ENCODE results near the gene HOXC12. TPM values are rescaled to one million over a fixed set of nuclear protein-coding genes. Genes with fewer than 3 reads are reported as not detected.

The HOXC12 gene
- total RNA-seq, 2 experiments from 2014 or later = not detected

- H3K27ac ChIP-seq (ENCODE audit: low read depth in 1 of 2, low read length in 2 of 2) = no peak overlapping the region
- Mint-ChIP-seq H3K4me1 (ENCODE audit: low read depth) (peaks cover 18% of the 10 kb centered on the region), H3K4me3 (no peak overlapping the region), H3K27ac (no peak overlapping the region), H3K9me3 (no peaks in the 10 kb centered on the region), H3K36me3 (ENCODE audit: low read depth) (no peaks in the 10 kb centered on the region), H3K27me3 (peaks cover 90% of the 10 kb centered on the region)
- H3K4me3 ChIP-seq (ENCODE audit: low read length) = no peak overlapping the region
- intact Hi-C loops (cut with DNase I, micrococcal nuclease) = no loop called here
- no peak for TF ChIP-seq CTCF (IDR thresholded peaks at IDR 0.05)
- CTCF ChIA-PET = no interaction called here
- H3K4me1 ChIP-seq (ENCODE audit: insufficient read depth, low read length) = peaks cover 18% of the 10 kb centered on the region
- no peaks in the 10 kb centered on the region for H3K36me3 ChIP-seq (ENCODE audit: insufficient read depth, low read length)
- POLR2A ChIA-PET = no interaction called here
- DNase-seq (no peak), ATAC-seq (ENCODE audit: poor library complexity) (no peak)
- peaks cover 0 to 30% of the 10 kb centered on the region in 2 experiments for H3K9me3 ChIP-seq (ENCODE audit: control insufficient read depth in 1 of 2, insufficient read depth in 1 of 2, low read length in 2 of 2)
- peaks cover 85 to 97% of the 10 kb centered on the region in 2 experiments for H3K27me3 ChIP-seq (ENCODE audit: control insufficient read depth in 1 of 2, insufficient read depth in 2 of 2, low read length in 2 of 2)
Observed at GRCh38 chr12:53942467-53942997, 12.2 kb upstream of the HOXC12 start.

GRCh38 chr12:53944209-53944608, 10.5 kb upstream of the HOXC12 start:
- no peak for TF ChIP-seq CTCF (IDR thresholded peaks at IDR 0.05)
- Mint-ChIP-seq H3K27me3 (peaks cover 95% of the 10 kb centered on the region), H3K27ac (no peak overlapping the region), H3K4me3 (no peak overlapping the region), H3K4me1 (ENCODE audit: low read depth) (peaks cover 6% of the 10 kb centered on the region), H3K9me3 (no peaks in the 10 kb centered on the region), H3K36me3 (ENCODE audit: low read depth) (no peaks in the 10 kb centered on the region)
- Histone ChIP-seq H3K4me1 (ENCODE audit: insufficient read depth, low read length) (peaks cover 7% of the 10 kb centered on the region), H3K4me3 (ENCODE audit: low read length) (no peak overlapping the region), H3K27me3 (ENCODE audit: control insufficient read depth in 1 of 2, insufficient read depth in 2 of 2, low read length in 2 of 2) (peaks cover 88 to 97% of the 10 kb centered on the region in 2 experiments), H3K9me3 (ENCODE audit: control insufficient read depth in 1 of 2, insufficient read depth in 1 of 2, low read length in 2 of 2) (peaks cover 0 to 24% of the 10 kb centered on the region in 2 experiments), H3K36me3 (ENCODE audit: insufficient read depth, low read length) (no peaks in the 10 kb centered on the region), H3K27ac (ENCODE audit: low read depth in 1 of 2, low read length in 2 of 2) (no peak overlapping the region)
- DNase-seq (no peak), ATAC-seq (ENCODE audit: poor library complexity) (no peak)
- CTCF ChIA-PET = no interaction called here
- POLR2A ChIA-PET = no interaction called here
- intact Hi-C loops (cut with DNase I, micrococcal nuclease) = no loop called here

GRCh38 chr12:53944907-53945847, 9.5 kb upstream of the HOXC12 start:
- Mint-ChIP-seq H3K4me1 (ENCODE audit: low read depth) (peaks cover 1% of the 10 kb centered on the region), H3K27me3 (peaks cover 99% of the 10 kb centered on the region), H3K9me3 (no peaks in the 10 kb centered on the region), H3K36me3 (ENCODE audit: low read depth) (no peaks in the 10 kb centered on the region), H3K4me3 (no peak overlapping the region), H3K27ac (no peak overlapping the region)
- Histone ChIP-seq H3K4me1 (ENCODE audit: insufficient read depth, low read length) (peaks cover 5% of the 10 kb centered on the region), H3K9me3 (ENCODE audit: control insufficient read depth in 1 of 2, insufficient read depth in 1 of 2, low read length in 2 of 2) (peaks cover 0 to 26% of the 10 kb centered on the region in 2 experiments), H3K4me3 (ENCODE audit: low read length) (no peak overlapping the region), H3K36me3 (ENCODE audit: insufficient read depth, low read length) (no peaks in the 10 kb centered on the region), H3K27me3 (ENCODE audit: control insufficient read depth in 1 of 2, insufficient read depth in 2 of 2, low read length in 2 of 2) (peaks cover 89 to 97% of the 10 kb centered on the region in 2 experiments), H3K27ac (ENCODE audit: low read depth in 1 of 2, low read length in 2 of 2) (no peak overlapping the region)
- ATAC-seq (ENCODE audit: poor library complexity) (no peak), DNase-seq (no peak)
- ChIA-PET POLR2A (no interaction called here), CTCF (no interaction called here)
- intact Hi-C loops (cut with DNase I, micrococcal nuclease) = no loop called here
- TF ChIP-seq CTCF (IDR thresholded peaks at IDR 0.05) = no peak

All from CD4-positive, alpha-beta T cell (primary cell).